Activated CD4-positive, alpha-beta T cell treated with anti-CD3 and anti-CD28 coated beads, Interleukin-2, amount 50 U/mL, for 24 hours (primary cell): ENCODE data around the gene CLEC4E.
"Not testable (repeated sequence)": the region's sequence is repeated elsewhere in the genome, so short reads cannot be mapped to it uniquely, and the experiment has no call there.

Experiments used
- DNase-seq, 2 donors: peaks; one replicate each; pipeline ENCODE4 v3.0.0-alpha.2; 2020; ENCODE audit warnings: low read depth in 1 of 2, low spot score in 1 of 2

CLEC4E gene, protein sequence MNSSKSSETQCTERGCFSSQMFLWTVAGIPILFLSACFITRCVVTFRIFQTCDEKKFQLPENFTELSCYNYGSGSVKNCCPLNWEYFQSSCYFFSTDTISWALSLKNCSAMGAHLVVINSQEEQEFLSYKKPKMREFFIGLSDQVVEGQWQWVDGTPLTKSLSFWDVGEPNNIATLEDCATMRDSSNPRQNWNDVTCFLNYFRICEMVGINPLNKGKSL

GRCh38 chr12:8540831-8541230 is at the start of gene CLEC4E:
Gene CLEC4E, minus strand, starts transcription at chr12:8540905. Its CDS starts 108 bp downstream, at chr12:8540797.
- DNase-seq, result not testable (repeated sequence)

DNA sequence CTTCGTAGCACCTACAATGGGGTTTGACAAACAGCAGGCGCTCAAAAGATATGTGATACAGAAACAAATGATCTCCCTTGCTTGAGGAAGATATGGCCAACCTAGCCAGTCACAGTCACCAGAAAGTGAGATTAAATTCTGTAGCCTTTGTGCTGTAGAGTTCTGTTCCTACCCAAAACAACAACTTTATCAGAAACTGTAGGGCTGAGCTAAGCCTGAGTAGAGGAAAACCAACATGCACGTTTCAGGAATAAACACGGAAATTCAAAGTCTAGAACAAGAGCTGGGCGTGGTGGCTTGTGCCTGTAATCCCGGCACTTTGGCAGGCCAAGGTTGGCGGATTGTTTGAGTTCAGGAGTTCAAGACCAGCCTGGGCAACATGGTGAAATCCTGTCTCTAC is 49.0 kb upstream of the CLEC4E start:
- DNase-seq, result no peak

DNA sequence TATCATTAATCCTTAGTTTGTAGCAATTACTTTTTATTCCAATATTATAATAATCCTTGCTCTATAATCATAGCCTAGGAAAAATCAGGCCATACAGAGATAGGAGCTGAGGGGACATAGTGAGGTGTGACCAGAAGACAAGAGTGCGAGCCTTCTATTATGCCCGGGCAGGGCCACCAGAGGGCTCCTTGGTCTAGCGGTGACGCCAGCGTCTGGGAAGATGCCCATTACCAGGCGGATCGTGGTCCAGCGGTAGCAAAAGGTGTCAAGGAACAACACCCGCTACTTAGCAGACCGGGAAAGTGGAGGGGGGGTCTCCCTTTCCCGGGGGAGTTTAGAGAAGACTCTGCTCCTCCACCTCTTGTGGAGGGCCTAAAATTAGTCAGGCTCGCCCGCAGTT is 43.8 kb upstream of the CLEC4E start:
- DNase-seq, result not testable (repeated sequence)

- DNase-seq, result no peak
Observed at GRCh38 chr12:8584004-8584403, 43.3 kb upstream of the CLEC4E start.

- no peak for DNase-seq
Observed at GRCh38 chr12:8581098-8581784, 40.5 kb upstream of the CLEC4E start.

DNA sequence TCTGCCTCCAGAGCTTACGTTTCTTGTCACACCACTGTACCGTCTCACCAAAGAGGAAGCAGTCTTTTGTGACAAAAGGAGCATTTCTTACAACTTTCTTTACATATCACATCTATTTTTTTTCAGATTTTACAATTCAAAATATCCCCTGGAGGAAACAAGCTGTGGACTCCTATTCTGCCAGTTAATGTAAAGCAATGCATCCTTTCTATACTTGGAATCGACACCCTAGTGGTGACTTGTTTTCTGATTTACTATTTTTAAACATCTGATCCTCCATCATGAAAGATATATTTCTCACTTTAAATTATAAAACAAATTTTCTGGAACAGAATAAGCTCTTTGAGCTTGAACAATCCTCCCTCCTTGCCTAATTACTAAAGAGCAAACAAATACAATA is 37.2 kb upstream of the CLEC4E start:
- DNase-seq, result no peak

DNA sequence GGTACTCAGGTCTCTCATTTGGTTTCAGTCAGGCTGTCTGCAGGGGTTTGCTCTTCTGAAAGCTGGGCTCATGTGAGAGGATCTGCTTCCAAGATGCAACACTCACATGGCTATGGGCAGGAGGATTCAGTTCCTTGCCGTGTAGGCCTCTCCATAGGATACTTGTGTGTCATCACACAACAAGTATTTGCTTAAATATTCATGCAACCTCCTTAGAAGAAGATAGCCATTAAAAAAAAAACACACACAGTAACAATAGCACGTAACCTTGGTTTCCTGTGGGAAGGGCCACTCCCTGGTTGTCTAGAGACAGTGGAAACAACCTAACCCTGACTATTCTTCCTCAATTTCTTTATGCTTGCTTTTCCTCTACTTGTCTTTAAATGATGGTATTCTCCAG is 31.8 kb upstream of the CLEC4E start:
- no peak for DNase-seq

DNA sequence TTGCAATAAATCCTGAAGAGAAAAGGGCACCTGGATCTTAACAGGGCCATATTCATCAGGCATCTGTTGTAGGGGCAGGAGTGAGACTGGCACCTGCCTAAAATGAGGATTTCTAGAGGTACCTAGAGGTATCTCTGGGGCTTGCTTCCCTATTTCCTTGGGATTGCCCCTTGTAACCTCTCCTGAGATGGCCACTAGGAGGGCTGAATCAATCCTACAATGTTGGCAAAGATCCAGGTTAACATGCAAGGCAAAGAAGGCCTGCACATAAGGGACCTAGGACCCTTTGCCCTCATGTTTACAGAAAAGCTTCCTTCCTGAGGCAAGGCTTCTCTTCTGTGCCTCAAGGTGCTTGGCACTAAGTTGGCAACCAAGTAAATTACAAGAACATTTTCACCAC is 25.8 kb upstream of the CLEC4E start:
- no peak for DNase-seq

- DNase-seq, result not testable (repeated sequence)
Observed at GRCh38 chr12:8566052-8566451, 25.3 kb upstream of the CLEC4E start.

DNA sequence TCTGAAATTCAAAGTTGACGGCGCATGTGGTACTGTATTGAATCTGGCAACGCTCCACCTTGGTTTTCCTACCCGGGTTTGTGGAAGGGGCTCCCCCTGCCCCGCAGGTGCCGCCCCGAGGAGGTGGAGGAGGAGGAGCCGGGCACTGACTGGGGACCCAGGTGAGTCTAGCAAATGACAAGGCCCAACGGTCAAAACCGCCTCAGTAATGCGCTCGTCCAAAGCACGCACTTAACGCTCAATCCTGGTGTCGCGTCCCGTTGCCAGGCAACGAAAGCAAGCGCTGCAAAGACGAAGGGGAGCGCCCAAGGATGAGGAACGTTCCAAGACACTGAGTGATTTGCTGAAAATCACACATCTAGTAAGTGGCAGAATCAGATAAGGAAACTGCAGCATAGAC is 24.0 kb upstream of the CLEC4E start:
- DNase-seq, result no peak

DNA sequence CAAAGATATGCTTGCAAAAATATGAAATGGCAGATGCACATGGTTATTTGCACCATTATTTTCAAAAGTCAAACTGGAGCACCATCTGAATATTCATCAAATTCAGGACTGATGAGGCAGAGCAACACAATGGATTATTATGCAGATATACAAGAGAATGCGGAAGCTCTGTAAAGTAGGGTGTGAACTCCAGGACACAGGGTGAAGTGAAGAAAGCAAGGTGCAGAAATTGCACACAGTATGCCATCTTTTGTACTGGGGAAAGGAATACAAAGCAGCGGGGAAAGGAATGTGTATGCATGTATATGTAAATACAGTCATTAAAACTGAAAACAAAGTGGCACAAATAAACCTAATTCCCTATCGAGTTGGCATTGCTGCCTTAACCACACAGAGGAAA is 22.7 kb upstream of the CLEC4E start:
- no peak for DNase-seq

- no peak for DNase-seq
Observed at GRCh38 chr12:8562310-8562709, 21.6 kb upstream of the CLEC4E start.

GRCh38 chr12:8561011-8561410 is 20.3 kb upstream of the CLEC4E start:
- DNase-seq, result no peak

DNA sequence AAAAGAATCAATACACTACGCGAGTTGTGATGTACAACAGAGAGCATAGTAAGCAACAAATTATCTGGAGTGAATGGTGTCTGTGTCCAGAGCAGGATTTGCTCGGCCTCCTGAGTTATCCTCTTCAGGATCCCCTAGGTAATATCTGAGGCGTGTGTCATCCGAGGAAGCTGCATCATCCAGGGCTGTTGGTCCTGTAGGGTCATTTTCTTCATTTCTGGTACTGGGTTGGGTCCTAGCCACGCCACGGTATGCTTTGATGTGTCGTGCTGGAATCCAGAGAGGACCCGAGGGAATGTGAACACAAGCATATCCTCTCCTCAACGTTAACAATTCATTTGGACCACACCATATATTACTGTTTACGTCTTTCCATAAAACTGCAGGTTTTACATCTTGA is 19.0 kb upstream of the CLEC4E start:
- no peak for DNase-seq

DNA sequence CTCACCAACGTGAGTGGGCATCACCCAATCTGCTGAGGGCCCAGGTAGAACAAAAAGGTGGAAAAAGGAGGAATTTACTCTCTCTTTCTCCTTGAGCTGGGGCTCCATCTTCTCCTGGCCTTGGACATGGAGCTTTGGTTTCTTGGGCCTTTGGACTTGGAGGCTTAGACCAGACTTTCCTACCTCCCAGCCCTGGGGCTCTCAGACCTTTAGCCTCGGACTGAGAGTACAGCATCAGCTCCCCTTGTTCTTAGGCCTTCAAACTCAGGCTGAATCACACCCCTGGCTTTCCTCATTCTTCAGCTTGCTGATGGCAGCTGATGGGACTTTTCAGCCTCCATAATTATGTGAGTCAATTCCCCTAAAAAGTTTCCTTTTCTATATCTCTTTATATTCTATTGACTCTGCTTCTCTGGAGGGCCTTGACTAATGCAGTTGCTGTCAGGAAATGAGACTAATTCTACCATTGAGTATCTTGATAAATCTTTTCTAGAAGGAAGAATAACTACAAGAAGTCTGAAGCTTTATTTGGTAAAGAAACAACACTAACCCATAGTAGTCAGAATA is 15.9 kb upstream of the CLEC4E start:
- DNase-seq, result no peak

GRCh38 chr12:8554451-8555195 is 13.9 kb upstream of the CLEC4E start:
- DNase-seq, result no peak

- DNase-seq, result no peak
Observed at GRCh38 chr12:8553088-8553627, 12.5 kb upstream of the CLEC4E start.

DNA sequence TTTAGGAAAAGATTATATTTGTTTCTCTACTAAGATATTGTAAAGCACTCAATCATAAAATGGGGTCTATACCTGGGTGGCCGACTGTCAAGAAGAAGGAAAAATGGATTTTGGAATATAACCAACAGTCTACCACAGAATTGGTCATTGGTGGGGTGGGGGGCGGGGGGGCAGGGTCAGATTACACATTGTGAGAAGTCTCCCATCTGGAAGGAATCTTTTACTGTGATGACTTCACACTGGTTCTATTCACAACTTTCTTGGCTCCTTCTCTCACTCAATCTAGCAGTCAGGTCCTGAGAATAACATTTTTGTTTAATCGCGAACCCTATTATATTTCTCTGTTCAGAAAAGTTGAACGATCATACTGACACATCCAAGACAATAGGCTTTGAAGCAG is 8.7 kb upstream of the CLEC4E start:
- no peak for DNase-seq

GRCh38 chr12:8548192-8548591 is 7.5 kb upstream of the CLEC4E start:
- DNase-seq, result no peak

DNA sequence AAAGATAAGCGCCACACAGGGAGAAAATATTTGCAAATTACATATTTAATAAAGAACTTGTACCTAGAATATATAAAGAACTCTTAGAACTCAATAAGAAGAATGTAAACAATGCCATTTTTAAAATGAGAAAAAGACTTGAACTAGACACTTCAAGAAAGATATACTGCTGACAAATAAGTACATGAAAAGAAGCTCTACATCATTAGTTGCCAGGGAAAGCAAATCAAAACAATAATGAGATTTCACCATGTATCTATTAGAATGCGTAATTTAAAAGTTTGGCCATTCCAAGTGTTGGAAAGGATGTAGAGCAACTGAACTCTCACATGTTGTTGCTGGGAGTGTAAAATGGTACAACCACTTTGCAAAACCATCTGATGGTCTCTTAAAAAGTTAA is 6.9 kb upstream of the CLEC4E start:
- no peak for DNase-seq

DNA sequence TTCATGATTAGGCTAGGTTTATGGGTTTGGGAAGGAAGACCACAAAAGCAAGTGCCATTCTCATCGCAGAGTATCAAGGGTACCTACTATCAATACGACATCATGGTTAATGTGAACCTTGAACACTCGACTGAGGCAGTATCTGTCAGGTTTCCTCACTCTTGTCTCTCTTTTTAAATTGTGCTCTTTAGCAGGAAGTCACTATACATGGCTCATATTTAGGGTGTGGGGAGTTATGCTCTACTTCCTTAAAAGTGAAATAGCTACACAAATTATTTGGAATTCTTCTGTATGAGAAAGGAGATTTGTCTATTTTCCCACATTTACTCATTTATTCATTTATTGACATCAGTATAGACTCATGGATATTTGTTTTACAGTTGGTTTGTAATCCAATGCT is 5.9 kb upstream of the CLEC4E start:
- DNase-seq, result no peak

GRCh38 chr12:8544295-8544694 is 3.6 kb upstream of the CLEC4E start:
- peak; percentile 37 to 69 for DNase-seq
